RWPE2 (cell line): ENCODE data around the gene NPAS1.

ENCODE experiments used
- ATAC-seq: fragments of 200-7000 bp; cut with Tn5 transposase; 3 replicates; pipeline ENCODE4 v1.9.1; 2021; ENCODE audit warnings: low read depth
- DNase-seq: peaks from one replicate; pipeline ENCODE4 v3.0.0-alpha.2; 2020; ENCODE audit warnings: low spot score
- H3K27ac ChIP-seq: fragments of 450-650 bp; 2 replicates; pipeline ENCODE4 v1.5.1; 2017; ENCODE audit warnings: mild to moderate bottlenecking; ENCODE audit not compliant: poor library complexity, severe bottlenecking
- H3K27me3 ChIP-seq: fragments of 250-450 bp; sonication (Bioruptor Pico); 2 replicates; pipeline ENCODE4 v1.5.1; 2021; ENCODE audit warnings: mild to moderate bottlenecking, moderate library complexity; ENCODE audit not compliant: insufficient read depth, poor library complexity, severe bottlenecking
- H3K36me3 ChIP-seq: fragments of 250-450 bp; sonication (Bioruptor Pico); 2 replicates; pipeline ENCODE4 v1.5.1; 2020; ENCODE audit warnings: low read depth, mild to moderate bottlenecking, moderate library complexity
- H3K4me1 ChIP-seq: fragments of 250-450 bp; sonication (Bioruptor Pico); 2 replicates; pipeline ENCODE4 v1.5.1; 2021; ENCODE audit warnings: mild to moderate bottlenecking, moderate library complexity; ENCODE audit not compliant: insufficient read depth, poor library complexity, severe bottlenecking
- H3K4me3 ChIP-seq: fragments of 250-450 bp; sonication (Bioruptor Pico); 2 replicates; pipeline ENCODE4 v1.5.1; 2021; ENCODE audit warnings: mild to moderate bottlenecking, moderate library complexity; ENCODE audit not compliant: severe bottlenecking
- H3K9me3 ChIP-seq: fragments of 250-450 bp; sonication (Bioruptor Pico); 2 replicates; pipeline ENCODE4 v1.5.1; 2021; ENCODE audit warnings: mild to moderate bottlenecking, moderate library complexity; ENCODE audit not compliant: severe bottlenecking
- TF ChIP-seq, protein P1 (sequence below): fragments of 450-650 bp; IDR thresholded peaks from one replicate; pipeline ENCODE4 v1.5.1; 2017; ENCODE audit warnings: mild to moderate bottlenecking, moderate library complexity; ENCODE audit not compliant: poor library complexity, severe bottlenecking

The NPAS1 gene

DNA sequence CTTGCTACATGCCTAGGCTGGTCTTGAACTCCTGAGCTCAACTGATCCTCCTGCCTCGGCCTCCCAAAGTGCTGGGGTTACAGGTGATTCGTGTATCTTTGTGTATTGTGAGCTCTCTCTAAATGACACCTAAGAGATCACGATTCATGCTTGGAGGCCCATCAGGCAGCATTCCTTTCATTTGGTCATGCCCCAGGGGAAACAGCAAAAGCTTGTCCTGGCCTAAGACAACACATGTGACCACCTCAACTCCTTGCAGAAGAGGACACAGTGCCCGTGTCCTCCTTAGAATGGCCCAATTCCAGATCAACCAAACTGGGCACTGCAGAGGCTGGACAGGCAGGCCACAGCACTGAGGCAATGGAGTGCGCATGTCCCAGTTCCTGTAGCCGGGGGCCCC, 61.5 kb downstream of the NPAS1 start:
- Histone ChIP-seq H3K36me3 (peaks cover 97% of the 10 kb centered on the region), H3K27ac (no peak overlapping the region), H3K4me3 (no peak overlapping the region), H3K4me1 (peaks cover 4% of the 10 kb centered on the region), H3K9me3 (no peaks in the 10 kb centered on the region), H3K27me3 (no peaks in the 10 kb centered on the region)
- no peak for DNase-seq
- TF ChIP-seq, protein P1, sequence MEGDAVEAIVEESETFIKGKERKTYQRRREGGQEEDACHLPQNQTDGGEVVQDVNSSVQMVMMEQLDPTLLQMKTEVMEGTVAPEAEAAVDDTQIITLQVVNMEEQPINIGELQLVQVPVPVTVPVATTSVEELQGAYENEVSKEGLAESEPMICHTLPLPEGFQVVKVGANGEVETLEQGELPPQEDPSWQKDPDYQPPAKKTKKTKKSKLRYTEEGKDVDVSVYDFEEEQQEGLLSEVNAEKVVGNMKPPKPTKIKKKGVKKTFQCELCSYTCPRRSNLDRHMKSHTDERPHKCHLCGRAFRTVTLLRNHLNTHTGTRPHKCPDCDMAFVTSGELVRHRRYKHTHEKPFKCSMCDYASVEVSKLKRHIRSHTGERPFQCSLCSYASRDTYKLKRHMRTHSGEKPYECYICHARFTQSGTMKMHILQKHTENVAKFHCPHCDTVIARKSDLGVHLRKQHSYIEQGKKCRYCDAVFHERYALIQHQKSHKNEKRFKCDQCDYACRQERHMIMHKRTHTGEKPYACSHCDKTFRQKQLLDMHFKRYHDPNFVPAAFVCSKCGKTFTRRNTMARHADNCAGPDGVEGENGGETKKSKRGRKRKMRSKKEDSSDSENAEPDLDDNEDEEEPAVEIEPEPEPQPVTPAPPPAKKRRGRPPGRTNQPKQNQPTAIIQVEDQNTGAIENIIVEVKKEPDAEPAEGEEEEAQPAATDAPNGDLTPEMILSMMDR: no peak
- no peak for ATAC-seq

DNA sequence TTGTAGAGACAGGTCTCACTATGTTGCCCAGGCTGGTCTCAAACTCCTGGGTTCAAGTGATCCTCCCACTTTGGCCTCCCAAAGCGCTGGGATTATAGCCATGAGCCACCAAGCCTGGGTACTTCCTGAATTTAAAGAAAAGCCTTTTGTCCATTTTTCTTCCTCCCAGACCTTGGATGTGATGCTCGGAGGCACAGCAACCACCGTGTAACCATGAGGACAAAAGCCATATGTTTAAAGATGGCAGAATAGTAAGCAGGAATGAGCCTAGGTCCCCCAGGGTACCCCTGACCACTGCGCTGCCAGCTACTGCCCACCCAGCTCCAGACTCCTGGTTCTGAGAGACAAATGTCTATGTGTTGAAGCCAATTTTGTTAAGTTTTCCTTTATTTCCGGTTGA, 62.9 kb downstream of the NPAS1 start:
- ATAC-seq: no peak
- H3K36me3 ChIP-seq: peaks cover 97% of the 10 kb centered on the region

DNA sequence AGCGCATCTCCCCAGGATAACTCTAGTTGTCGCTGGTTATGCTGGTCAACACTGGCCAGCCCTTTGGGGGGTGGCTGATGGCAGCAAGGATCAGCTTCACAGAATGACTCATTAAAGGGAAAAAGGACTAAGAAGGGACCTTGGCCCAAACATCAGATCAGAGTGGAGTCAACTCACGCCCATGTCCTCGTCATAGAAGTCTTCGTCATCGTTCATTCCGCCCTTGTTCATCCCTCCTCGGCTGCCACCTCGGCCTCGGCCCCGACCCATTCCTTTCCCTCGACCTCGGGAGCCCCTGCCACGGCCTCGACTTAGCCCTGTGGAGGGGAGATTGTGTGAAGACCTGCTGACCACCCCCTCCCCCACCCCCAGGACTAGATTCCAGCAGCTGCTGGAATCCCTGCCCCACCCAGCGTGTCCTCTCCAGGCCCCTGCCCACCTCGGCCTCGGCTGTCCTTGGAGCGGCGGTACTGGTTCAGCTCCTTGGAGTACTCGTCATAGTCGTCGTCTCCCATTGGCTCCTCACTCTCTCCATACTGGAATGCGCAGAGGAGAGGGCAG, 65.3 kb downstream of the NPAS1 start:
- DNase-seq (no peak), ATAC-seq (no peak)
- no peak overlapping the region for H3K27ac ChIP-seq
- H3K36me3 ChIP-seq: peaks cover 95% of the 10 kb centered on the region
- no peaks in the 10 kb centered on the region for H3K4me1 ChIP-seq
- H3K27me3 ChIP-seq: no peaks in the 10 kb centered on the region
- TF ChIP-seq, protein P1: no peak
- H3K4me3 ChIP-seq: no peak overlapping the region
- H3K9me3 ChIP-seq: no peaks in the 10 kb centered on the region

More for the DNA sequence above, 62.9 kb downstream of the NPAS1 start:
- H3K27ac ChIP-seq: no peak overlapping the region
- H3K9me3 ChIP-seq: no peaks in the 10 kb centered on the region
- no peaks in the 10 kb centered on the region for H3K27me3 ChIP-seq
- peaks cover 4% of the 10 kb centered on the region for H3K4me1 ChIP-seq
- no peak for DNase-seq
- TF ChIP-seq, protein P1: no peak
- no peak overlapping the region for H3K4me3 ChIP-seq

DNA sequence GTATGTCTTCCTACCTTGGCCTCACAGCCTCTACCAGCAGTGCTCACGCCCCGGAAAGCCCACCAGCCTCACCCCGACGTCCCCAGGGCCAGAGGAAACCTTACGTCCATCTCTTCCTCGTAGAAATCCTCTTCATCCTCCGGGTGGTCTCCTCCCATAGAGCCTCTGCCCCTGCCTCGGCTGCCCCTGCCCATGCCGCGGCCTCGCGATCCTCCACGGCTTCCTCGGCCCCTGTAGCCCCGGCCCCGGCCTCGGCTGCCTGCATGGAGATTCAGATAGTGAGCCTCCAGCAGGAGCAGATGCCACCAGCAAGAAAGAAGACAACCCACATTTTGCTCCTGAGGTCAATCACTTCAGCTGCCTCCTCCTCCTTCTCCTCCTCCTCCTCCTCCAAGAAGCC, 66.6 kb downstream of the NPAS1 start:
- ATAC-seq: no peak
- no peak for DNase-seq
- no peaks in the 10 kb centered on the region for H3K27me3 ChIP-seq
- H3K36me3 ChIP-seq: peaks cover 95% of the 10 kb centered on the region
- TF ChIP-seq, protein P1: no peak
- no peaks in the 10 kb centered on the region for H3K9me3 ChIP-seq
- no peak overlapping the region for H3K4me3 ChIP-seq
- no peak overlapping the region for H3K27ac ChIP-seq
- H3K4me1 ChIP-seq: no peaks in the 10 kb centered on the region

DNA sequence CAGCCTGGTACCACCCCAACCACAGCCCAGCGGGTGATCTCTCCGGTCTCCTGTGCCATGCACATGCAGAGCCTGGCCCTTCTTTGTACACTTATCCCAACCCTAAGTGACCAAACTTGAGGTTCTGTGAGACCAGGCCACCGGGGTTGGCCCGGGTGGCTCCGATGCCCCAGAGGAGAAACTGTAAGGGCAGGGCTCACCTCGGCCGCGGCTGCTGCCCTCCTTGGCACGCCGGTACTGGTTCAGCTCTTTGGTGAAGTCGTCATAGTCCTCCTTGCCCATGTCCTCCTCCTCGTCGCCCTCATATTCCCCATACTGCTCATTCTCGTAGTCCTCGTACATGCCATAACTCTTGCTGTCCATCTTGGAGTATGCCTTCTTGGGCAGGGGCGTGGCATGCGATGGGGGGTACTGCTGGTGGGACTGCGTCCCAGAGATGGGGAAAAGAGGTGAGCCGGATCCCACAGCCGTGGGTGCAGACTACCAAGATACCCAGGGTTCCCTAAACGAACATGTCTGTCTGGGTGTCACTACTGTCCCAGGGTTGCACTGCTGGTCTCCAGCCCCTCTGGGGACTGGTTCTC, 70.2 kb downstream of the NPAS1 start:
- ATAC-seq: no peak
- Histone ChIP-seq H3K9me3 (no peaks in the 10 kb centered on the region), H3K27ac (no peak overlapping the region), H3K36me3 (peaks cover 92% of the 10 kb centered on the region), H3K4me3 (no peak overlapping the region), H3K27me3 (no peaks in the 10 kb centered on the region), H3K4me1 (no peaks in the 10 kb centered on the region)
- TF ChIP-seq, protein P1: no peak
- no peak for DNase-seq
